Urinary bladder (tissue), 4 donors: ENCODE measurements around the gene SPON1. TPM values are rescaled to one million over a fixed set of nuclear protein-coding genes. Genes with fewer than 3 reads are reported as not detected.
"Not testable (repeated sequence)": the region's sequence is repeated elsewhere in the genome, so short reads cannot be mapped to it uniquely, and the experiment has no call there.

Experiments
- DNase-seq: peaks from one replicate; pipeline ENCODE4 v3.0.0-alpha.2; 2015; ENCODE audit errors: extremely low spot score
- H3K27ac ChIP-seq: one replicate; pipeline ENCODE4 v1.5.1; 2013; ENCODE audit warnings: low read depth, mild to moderate bottlenecking, moderate library complexity
- H3K36me3 ChIP-seq: one replicate; pipeline ENCODE4 v1.6.1; 2013; ENCODE audit warnings: mild to moderate bottlenecking, moderate library complexity; ENCODE audit not compliant: insufficient read depth
- H3K4me1 ChIP-seq: one replicate; pipeline ENCODE4 v1.6.1; 2013; ENCODE audit warnings: mild to moderate bottlenecking, moderate library complexity; ENCODE audit not compliant: insufficient read depth
- H3K4me3 ChIP-seq: one replicate; pipeline ENCODE4 v1.5.1; 2013; ENCODE audit warnings: low read depth, low read length
- WGBS: extraction: QIAGEN DNeasy Blood & Tissue Kit; methylation state at CpG from one replicate; pipeline ENCODE4 v1.1.7; 2013; 5-methylcytosine and 5-hydroxymethylcytosine counted together
- polyA plus RNA-seq: library from polyadenylated mRNA; stranded (reverse); fragments of 200-250 nt; gene quantifications from one replicate; pipeline ENCODE4 v1.2.3, GENCODE V29; 2013
- total RNA-seq: library from RNA; depleted of rRNA; stranded (reverse); fragments of >200 nt; gene quantifications from one replicate; pipeline ENCODE4 v1.2.3, GENCODE V29; 2014
- donor health status: healthy with polysubstance abuse.
- donor health status: healthy.

SPON1 gene
- total and polyA plus RNA-seq, 2 donors = 71.5 to 131 TPM

DNA sequence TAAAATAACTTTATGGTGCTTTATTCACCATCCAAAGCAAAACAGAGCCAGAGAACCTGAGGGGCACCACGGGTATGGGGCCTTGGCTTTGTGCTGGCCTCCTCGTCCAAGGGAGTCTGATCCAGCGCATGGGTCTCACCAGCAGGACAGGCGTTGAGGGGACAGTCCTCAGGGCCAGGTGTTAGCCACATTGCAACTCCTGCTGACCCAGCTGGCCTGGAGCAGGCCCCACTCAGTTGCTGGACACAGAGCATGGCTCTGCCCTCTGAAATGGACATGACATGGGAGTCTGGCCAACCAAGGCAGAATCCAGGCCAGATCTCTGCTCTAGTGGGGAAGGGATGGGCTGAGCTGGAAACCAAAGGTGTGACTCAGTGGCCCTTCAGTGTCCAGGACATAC, 280.2 kb downstream of the SPON1 start:
- no peak for DNase-seq
- 96% methylated on average over 4 of the region's 4 CpGs for WGBS
- Histone ChIP-seq H3K4me1 (no peaks in the 10 kb centered on the region), H3K36me3 (no peaks in the 10 kb centered on the region), H3K4me3 (no peak overlapping the region), H3K27ac (no peak overlapping the region)

- Histone ChIP-seq H3K4me3 (no peak overlapping the region), H3K36me3 (no peaks in the 10 kb centered on the region), H3K4me1 (no peaks in the 10 kb centered on the region), H3K27ac (no peak overlapping the region)
- no peak for DNase-seq
- WGBS = 93% methylated on average over 8 of the region's 8 CpGs
These were observed 282.4 kb downstream of the SPON1 start for GRCh38 chr11:14244926-14245325.

DNA sequence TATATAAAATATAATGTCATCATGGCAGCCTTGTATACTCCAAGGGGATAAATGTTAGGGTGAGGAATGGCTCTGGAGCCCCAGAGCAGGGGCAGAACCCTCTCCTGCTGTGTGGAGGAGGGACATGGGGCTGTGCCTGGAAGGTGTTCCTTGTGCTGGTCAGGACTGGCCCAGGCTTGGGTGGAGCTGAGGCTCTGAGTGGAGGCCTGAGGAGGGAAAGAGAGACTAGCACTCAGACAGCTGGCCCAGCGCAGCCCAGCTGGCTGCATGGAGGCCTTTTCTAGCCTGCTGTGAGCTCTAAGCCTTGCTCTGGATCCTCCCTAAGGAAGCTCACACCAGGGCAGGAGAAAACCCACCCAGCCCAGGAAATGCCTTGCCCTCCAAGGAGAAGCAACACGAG, 282.9 kb downstream of the SPON1 start:
- no peak overlapping the region for H3K27ac ChIP-seq
- WGBS = 91% methylated on average over 2 of the region's 2 CpGs
- no peaks in the 10 kb centered on the region for H3K4me1 ChIP-seq
- no peaks in the 10 kb centered on the region for H3K36me3 ChIP-seq
- H3K4me3 ChIP-seq = no peak overlapping the region
- DNase-seq = no peak

GRCh38 chr11:14248580-14248981, 286.1 kb downstream of the SPON1 start:
- H3K4me1 ChIP-seq = no peaks in the 10 kb centered on the region

GRCh38 chr11:14249121-14249963, 286.8 kb downstream of the SPON1 start:
- WGBS = 41% methylated on average over 10 of the region's 10 CpGs
- H3K4me1 ChIP-seq = no peaks in the 10 kb centered on the region
- no peak overlapping the region for H3K27ac ChIP-seq
- no peaks in the 10 kb centered on the region for H3K36me3 ChIP-seq
- no peak overlapping the region for H3K4me3 ChIP-seq
- DNase-seq = peak; percentile 43

More at GRCh38 chr11:14248580-14248981, 286.1 kb downstream of the SPON1 start:
- Histone ChIP-seq H3K27ac (no peak overlapping the region), H3K4me3 (no peak overlapping the region), H3K36me3 (no peaks in the 10 kb centered on the region)
- 61% methylated on average over 5 of the region's 5 CpGs for WGBS
- DNase-seq = no peak

- DNase-seq = no peak
- WGBS = 84% methylated on average over 5 of the region's 5 CpGs
- no peak overlapping the region for H3K4me3 ChIP-seq
- no peak overlapping the region for H3K27ac ChIP-seq
- no peaks in the 10 kb centered on the region for H3K4me1 ChIP-seq
- H3K36me3 ChIP-seq = no peaks in the 10 kb centered on the region
These were observed 289.2 kb downstream of the SPON1 start for GRCh38 chr11:14251754-14252153.

DNA sequence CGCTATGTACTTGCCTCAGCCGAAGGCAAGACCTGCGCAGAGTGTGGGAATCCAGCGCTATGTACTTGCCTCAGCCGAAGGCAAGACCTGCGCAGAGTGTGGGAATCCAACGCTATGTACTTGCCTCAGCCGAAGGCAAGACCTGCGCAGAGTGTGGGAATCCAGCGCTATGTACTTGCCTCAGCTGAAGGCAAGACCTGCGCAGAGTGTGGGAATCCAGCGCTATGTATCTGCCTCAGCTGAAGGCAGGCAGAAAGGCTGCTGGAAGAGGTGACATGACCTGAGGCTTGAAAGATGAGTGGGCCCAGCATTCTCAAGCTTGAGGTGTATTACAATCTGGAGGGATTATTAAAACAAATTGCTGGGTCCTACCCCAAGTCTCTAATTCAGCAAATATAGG, 290.0 kb downstream of the SPON1 start:
- H3K27ac ChIP-seq, H3K4me3 ChIP-seq, DNase-seq, H3K36me3 ChIP-seq, H3K4me1 ChIP-seq: not testable (repeated sequence)
- WGBS = 98% methylated on average over 10 of the region's 12 CpGs

DNA sequence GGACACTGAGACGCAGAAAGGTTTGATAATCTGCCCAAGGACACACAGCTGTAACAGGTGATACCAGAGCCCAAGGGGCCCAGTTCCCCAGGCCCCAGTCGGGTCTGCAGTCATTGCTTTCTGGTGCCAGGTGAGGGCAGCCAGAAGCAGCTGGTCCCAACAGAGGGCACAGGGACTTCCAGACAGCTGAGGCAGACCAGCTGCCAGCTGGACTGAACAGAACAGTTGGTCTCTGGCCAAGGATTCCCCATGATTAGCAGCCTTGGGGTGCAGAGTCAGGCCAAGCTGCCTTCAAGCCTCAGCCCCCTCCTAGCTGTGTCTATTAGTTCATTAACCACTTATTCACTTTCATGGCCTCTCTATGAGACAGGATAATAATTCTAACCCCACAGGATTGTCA, 290.9 kb downstream of the SPON1 start:
- no peak for DNase-seq
- 63% methylated on average over 2 of the region's 2 CpGs for WGBS
- H3K4me1 ChIP-seq = no peaks in the 10 kb centered on the region
- H3K36me3 ChIP-seq = no peaks in the 10 kb centered on the region
- no peak overlapping the region for H3K4me3 ChIP-seq
- no peak overlapping the region for H3K27ac ChIP-seq

DNA sequence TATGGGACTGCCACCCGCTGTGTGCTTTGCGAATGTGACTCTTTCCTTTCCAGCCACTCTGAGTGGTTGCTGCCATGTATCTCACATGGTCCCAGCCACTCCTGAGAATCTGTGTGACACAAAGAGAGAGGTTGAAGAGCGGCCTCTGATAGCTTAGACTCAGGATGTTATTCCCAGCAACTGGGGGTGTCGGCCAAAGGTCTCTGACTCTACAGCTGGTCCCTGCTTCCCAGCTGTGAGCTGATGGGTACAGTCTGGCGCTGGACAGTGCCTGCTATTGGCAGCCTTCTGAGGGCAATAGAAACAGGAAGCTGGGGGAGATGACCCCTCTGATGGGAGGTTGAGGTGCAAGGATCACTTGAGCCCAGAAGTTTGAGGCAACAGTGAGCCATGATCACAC, 291.3 kb downstream of the SPON1 start:
- DNase-seq = no peak
- Histone ChIP-seq H3K4me3 (no peak overlapping the region), H3K4me1 (no peaks in the 10 kb centered on the region), H3K27ac (no peak overlapping the region), H3K36me3 (no peaks in the 10 kb centered on the region)
- WGBS = 70% methylated on average over 5 of the region's 5 CpGs

DNA sequence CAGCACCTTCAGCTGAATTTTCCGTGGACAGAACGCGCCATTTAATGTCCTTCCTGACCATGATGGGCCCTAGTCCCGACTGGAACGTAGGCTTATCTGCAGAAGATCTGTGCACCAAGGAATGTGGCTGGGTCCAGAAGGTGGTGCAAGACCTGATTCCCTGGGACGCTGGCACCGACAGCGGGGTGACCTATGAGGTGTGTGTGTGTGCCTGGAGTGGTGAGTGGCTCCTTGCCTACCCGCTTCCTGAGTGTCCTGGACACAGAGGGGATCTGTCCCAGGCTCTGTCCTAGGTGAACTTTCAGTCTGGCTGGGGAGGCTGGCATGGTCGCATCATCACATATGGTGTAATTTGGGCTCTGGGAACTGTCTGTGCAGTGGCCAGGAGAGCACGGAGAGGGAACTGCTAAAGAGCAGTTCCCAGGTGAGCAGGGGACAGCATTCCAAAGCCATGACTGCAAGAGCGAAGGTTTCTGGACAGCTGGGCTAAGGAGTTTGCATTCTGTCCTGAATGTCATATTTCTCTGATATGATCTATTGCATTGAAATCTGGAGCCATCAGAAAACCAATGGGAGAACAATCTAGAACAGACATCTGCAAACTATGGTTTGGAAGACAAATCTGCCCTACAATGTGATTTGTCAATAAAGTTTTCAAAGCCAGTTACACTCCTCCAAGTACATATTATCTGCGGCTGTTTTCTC, 292.2 kb downstream of the SPON1 start:
- H3K4me1 ChIP-seq = no peaks in the 10 kb centered on the region
- no peak for DNase-seq
- no peak overlapping the region for H3K27ac ChIP-seq
- no peaks in the 10 kb centered on the region for H3K36me3 ChIP-seq
- H3K4me3 ChIP-seq = no peak overlapping the region
- 90% methylated on average over 13 of the region's 13 CpGs for WGBS

DNA sequence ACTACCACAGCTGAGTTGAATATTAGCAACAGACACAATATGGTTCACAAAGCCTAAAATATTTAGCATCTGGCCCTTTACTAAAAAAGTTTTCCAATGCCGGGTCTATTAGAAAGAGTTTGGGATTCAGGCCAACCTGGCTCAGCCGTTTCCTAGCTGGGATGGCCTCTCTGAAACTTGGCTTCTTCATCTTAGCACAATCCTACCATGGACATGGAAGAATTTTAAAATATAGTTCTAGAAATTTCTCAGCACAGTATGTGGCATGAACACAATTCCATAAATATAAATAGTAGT, 292.7 kb downstream of the SPON1 start:
- H3K27ac ChIP-seq = no peak overlapping the region
- DNase-seq = no peak
- H3K4me3 ChIP-seq = no peak overlapping the region
- H3K4me1 ChIP-seq = no peaks in the 10 kb centered on the region
- H3K36me3 ChIP-seq = no peaks in the 10 kb centered on the region
- 15% methylated on average over 2 of the region's 2 CpGs for WGBS

DNA sequence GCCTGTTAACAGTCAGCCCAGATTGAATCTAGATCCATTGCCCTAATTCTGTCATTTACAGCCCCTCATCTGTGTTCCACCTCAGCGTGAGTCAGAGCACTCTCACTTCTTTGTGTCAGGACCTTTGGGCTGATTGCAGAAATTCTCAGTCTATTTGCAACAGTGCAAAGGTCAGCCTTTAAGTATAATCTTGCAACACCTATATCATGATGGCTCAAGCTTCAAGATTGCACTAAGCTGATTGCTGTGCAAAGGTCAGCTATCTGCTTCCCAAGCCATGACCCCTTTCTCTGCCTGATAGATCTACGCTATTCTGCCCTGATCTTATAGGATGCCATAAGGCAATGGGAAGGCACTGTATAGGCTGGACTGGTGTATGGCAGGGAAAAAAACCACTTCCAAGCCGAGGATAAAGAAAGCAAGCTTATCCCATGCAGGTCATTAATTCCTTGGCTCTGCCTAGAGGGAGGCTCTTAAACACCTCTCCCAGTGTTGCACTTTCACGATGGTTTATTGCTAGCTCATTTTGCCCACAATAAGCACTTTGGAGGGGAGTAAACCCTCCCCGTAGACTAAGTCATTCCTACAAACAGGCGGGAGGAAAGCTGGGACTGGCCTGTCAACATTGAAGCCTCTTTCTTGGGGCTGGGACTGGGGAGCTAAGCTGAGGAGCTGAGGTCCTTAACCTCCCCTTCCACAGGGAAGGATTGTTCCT, 295.9 kb downstream of the SPON1 start:
- WGBS = 62% methylated on average over 6 of the region's 6 CpGs
- no peak for DNase-seq
- Histone ChIP-seq H3K36me3 (no peaks in the 10 kb centered on the region), H3K27ac (no peak overlapping the region), H3K4me1 (no peaks in the 10 kb centered on the region), H3K4me3 (no peak overlapping the region)

DNA sequence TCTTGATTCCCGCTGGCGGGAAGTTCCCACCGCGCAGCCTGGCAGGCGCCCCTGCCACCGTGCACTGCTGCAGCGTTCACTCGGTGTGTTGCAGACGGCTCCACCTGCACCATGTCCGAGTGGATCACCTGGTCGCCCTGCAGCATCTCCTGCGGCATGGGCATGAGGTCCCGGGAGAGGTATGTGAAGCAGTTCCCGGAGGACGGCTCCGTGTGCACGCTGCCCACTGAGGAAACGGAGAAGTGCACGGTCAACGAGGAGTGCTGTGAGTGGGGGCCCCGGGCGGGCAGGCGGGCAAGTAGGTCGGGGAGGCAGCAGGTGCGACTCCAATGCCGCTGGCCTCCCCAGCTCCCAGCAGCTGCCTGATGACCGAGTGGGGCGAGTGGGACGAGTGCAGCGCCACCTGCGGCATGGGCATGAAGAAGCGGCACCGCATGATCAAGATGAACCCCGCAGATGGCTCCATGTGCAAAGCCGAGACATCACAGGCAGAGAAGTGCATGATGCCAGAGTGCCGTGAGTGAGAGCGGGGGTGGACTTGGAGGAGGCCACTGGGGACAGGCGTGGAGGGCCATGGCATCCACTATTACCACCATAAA, 296.8 kb downstream of the SPON1 start:
- no peaks in the 10 kb centered on the region for H3K36me3 ChIP-seq
- WGBS = 86% methylated on average over 38 of the region's 38 CpGs
- no peaks in the 10 kb centered on the region for H3K4me1 ChIP-seq
- no peak overlapping the region for H3K27ac ChIP-seq
- no peak overlapping the region for H3K4me3 ChIP-seq
- DNase-seq = no peak
